ENCODE results near the gene LAMA3. TPM values are rescaled to one million over a fixed set of nuclear protein-coding genes. Genes with fewer than 3 reads are reported as not detected.

LAMA3 gene
- total and polyA plus RNA-seq, 4 donors, result 0.26 to 3.9 (median 0.37) TPM

GRCh38 chr18:23825978-23826405 lies 136.7 kb downstream of the LAMA3 start:
- no peak overlapping the region for H3K27ac ChIP-seq (ENCODE audit: low read depth in 1 of 2, low read length in 2 of 2)
- no peaks in the 10 kb centered on the region for H3K4me1 ChIP-seq (ENCODE audit: control insufficient read depth in 4 of 4, insufficient read depth in 4 of 4, low read length in 3 of 4)
- H3K36me3 ChIP-seq (ENCODE audit: control insufficient read depth in 4 of 4, insufficient read depth in 3 of 4, low read depth in 1 of 4, low read length in 3 of 4), result no peaks in the 10 kb centered on the region
- H3K9ac ChIP-seq (ENCODE audit: low read depth in 1 of 2, low read length in 2 of 2), result no peak overlapping the region
- TF ChIP-seq TAF1 (conservative IDR thresholded peaks at IDR 0.05) (no peak), SP1 (IDR thresholded peaks at IDR 0.05) (no peak), JUND (IDR thresholded peaks at IDR 0.05) (peak in 1 of 2 donors; percentile 6)
- H3K4me3 ChIP-seq (ENCODE audit: low read depth in 1 of 3, low read length in 3 of 3), result no peak overlapping the region
- no peaks in the 10 kb centered on the region for H3K27me3 ChIP-seq (ENCODE audit: control insufficient read depth in 4 of 4, insufficient read depth in 4 of 4, low read length in 3 of 4)
- 56% methylated on average over 6 of the region's 6 CpGs for WGBS
- DNase-seq (ENCODE audit: low spot score), result no peak
- no peaks in the 10 kb centered on the region for H3K9me3 ChIP-seq (ENCODE audit: control insufficient read depth in 4 of 4, low read length in 3 of 4)

GRCh38 chr18:23826850-23827620 lies 137.8 kb downstream of the LAMA3 start:
- H3K4me3 ChIP-seq (ENCODE audit: low read depth in 1 of 3, low read length in 3 of 3), result no peak overlapping the region
- no peak for TF ChIP-seq ZBTB33 (IDR thresholded peaks at IDR 0.05)
- TF ChIP-seq RAD21 (IDR thresholded peaks at IDR 0.05), result no peak
- no peak for TF ChIP-seq HNF4A (conservative IDR thresholded peaks at IDR 0.05)
- no peak for TF ChIP-seq JUND (IDR thresholded peaks at IDR 0.05)
- no peak for TF ChIP-seq NR2F2 (IDR thresholded peaks at IDR 0.05)
- TF ChIP-seq RXRA (IDR thresholded peaks at IDR 0.05), result no peak
- no peak for TF ChIP-seq FOXA2 (IDR thresholded peaks at IDR 0.05)
- TF ChIP-seq GABPA (IDR thresholded peaks at IDR 0.05 in 1 of 2, conservative IDR thresholded peaks at IDR 0.05 in 1 of 2), result no peak
- no peak for TF ChIP-seq TAF1 (conservative IDR thresholded peaks at IDR 0.05)
- TF ChIP-seq REST (IDR thresholded peaks at IDR 0.05), result no peak
- TF ChIP-seq MAX (IDR thresholded peaks at IDR 0.05), result no peak
- TF ChIP-seq SP1 (IDR thresholded peaks at IDR 0.05), result no peak
- H3K9ac ChIP-seq (ENCODE audit: low read depth in 1 of 2, low read length in 2 of 2), result no peak overlapping the region
- H3K27me3 ChIP-seq (ENCODE audit: control insufficient read depth in 4 of 4, insufficient read depth in 4 of 4, low read length in 3 of 4), result no peaks in the 10 kb centered on the region
- 76% methylated on average over 4 of the region's 4 CpGs for WGBS
- H3K4me1 ChIP-seq (ENCODE audit: control insufficient read depth in 4 of 4, insufficient read depth in 4 of 4, low read length in 3 of 4), result no peaks in the 10 kb centered on the region
- DNase-seq (ENCODE audit: low spot score), result no peak
- H3K27ac ChIP-seq (ENCODE audit: low read depth in 1 of 2, low read length in 2 of 2), result no peak overlapping the region
- H3K36me3 ChIP-seq (ENCODE audit: control insufficient read depth in 4 of 4, insufficient read depth in 3 of 4, low read depth in 1 of 4, low read length in 3 of 4), result no peaks in the 10 kb centered on the region
- no peaks in the 10 kb centered on the region for H3K9me3 ChIP-seq (ENCODE audit: control insufficient read depth in 4 of 4, low read length in 3 of 4)
